Tibial nerve (tissue), 3 donors: Measurements from ENCODE around the gene LSP1.

Experiments used
- CTCF ChIP-seq, 5 experiments: fragments of 200-600 bp in 3 of 5; fragments of 450-650 bp in 2 of 5; sonication (generic) in 3 of 5; IDR thresholded peaks; one replicate each; pipeline ENCODE4 v1.5.1; 2016 to 2019; ENCODE audit warnings: antibody characterized with exemption in 5 of 5, mild to moderate bottlenecking in 3 of 5, moderate library complexity in 2 of 5
- POLR2A ChIP-seq, 2 donors: fragments of 450-650 bp; IDR thresholded peaks; one replicate each; pipeline ENCODE4 v1.6.1; 2017; ENCODE audit warnings: antibody characterized with exemption in 2 of 2, mild to moderate bottlenecking in 2 of 2, moderate library complexity in 2 of 2

- no peak for TF ChIP-seq CTCF (IDR thresholded peaks at IDR 0.05)
- TF ChIP-seq POLR2A (IDR thresholded peaks at IDR 0.05), result no peak
Measured at GRCh38 chr11:1864231-1864630, 11.3 kb downstream of the LSP1 start.
